Measurements from ENCODE around the gene IFNA13. TPM values are rescaled to one million over a fixed set of nuclear protein-coding genes. Genes with fewer than 3 reads are reported as not detected.

The IFNA13 gene
- total and polyA plus RNA-seq, 2 of the 13 experiments (the other 11 are each of a cell fraction or from before 2014, with no cell fraction given): not detected

DNA sequence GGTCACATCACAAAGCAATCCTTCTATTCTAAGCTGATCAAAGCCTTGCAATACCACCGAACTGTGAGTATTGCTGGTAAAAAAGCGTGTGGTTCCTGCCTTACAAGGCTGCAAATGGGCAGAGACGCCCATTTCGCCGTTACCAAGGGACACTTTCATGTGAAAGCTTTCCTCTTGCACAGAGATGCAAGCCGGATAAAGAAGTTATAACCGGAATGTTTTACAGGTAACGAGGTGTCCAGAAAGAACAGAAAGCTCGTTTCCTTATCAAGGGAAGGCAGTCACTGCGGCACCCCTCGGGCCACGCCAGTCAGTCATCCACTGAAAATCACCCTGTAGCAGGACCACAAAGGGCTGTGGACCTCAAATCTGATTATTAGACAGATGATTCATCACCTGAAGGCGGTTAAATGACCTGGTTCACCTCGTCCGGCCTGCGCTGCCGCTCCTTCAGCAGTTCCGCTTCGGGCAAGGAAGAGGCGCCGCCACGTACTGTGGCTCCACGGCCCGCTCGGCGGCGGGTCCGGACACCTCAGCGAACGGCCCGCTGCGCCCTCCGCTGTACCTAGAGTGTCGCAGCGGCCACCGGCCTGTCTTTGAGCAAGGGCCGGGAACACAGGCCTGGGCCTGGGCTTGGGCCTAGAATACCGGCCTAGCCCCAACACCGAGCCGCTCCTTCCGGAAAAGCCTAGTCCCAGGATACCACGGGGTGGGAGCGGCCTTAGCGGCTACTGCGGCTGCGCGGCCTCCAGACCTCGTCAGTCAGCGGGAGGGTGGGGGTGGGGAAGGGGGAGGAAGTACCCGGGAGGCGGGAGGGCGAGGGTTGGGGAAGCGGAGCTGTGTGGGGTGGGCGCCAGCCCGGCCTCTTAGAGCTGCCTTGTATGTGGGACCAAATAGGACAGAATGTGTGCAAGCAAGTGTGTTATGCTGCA lies 32.9 kb downstream of the IFNA13 start, which contains the start of gene KLHL9 (continued):
- TF ChIP-seq, protein P1, sequence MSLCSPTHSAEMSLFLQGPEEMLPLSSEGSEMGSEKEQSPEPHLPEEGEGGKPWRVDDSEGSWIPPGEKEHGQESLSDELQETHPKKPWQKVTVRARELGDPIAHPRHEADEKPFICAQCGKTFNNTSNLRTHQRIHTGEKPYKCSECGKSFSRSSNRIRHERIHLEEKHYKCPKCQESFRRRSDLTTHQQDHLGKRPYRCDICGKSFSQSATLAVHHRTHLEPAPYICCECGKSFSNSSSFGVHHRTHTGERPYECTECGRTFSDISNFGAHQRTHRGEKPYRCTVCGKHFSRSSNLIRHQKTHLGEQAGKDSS (CRISPR knock-in tag; IDR thresholded peaks at IDR 0.05; ENCODE audit: borderline replicate concordance, low read depth): no peak
- TF ChIP-seq RBFOX2 (IDR thresholded peaks at IDR 0.05; ENCODE audit: low read depth, low read length): peak; percentile 92
- TF ChIP-seq ARHGAP35 (CRISPR knock-in tag; IDR thresholded peaks at IDR 0.05; ENCODE audit: borderline replicate concordance): no peak
- TF ChIP-seq, protein P2, sequence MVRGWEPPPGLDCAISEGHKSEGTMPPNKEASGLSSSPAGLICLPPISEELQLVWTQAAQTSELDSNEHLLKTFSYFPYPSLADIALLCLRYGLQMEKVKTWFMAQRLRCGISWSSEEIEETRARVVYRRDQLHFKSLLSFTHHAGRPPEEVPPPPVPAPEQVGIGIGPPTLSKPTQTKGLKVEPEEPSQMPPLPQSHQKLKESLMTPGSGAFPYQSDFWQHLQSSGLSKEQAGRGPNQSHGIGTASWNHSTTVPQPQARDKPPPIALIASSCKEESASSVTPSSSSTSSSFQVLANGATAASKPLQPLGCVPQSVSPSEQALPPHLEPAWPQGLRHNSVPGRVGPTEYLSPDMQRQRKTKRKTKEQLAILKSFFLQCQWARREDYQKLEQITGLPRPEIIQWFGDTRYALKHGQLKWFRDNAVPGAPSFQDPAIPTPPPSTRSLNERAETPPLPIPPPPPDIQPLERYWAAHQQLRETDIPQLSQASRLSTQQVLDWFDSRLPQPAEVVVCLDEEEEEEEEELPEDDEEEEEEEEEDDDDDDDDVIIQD (CRISPR knock-in tag; IDR thresholded peaks at IDR 0.05; ENCODE audit: low read depth): 0 out of 2 replicates have a peak, but pooled peaks have one; percentile 13
- peak; percentile 87 for TF ChIP-seq ZNF256 (CRISPR knock-in tag; conservative IDR thresholded peaks at IDR 0.05)
- 0 out of 2 replicates have a peak, but pooled peaks have one; percentile 58 for TF ChIP-seq NFE2L1 (CRISPR knock-in tag; IDR thresholded peaks at IDR 0.05; ENCODE audit: borderline replicate concordance)
- peak; percentile 86; the same call in 1 of the 2 replicates for TF ChIP-seq DMAP1 (CRISPR knock-in tag; IDR thresholded peaks at IDR 0.05)
- TF ChIP-seq, protein P3, sequence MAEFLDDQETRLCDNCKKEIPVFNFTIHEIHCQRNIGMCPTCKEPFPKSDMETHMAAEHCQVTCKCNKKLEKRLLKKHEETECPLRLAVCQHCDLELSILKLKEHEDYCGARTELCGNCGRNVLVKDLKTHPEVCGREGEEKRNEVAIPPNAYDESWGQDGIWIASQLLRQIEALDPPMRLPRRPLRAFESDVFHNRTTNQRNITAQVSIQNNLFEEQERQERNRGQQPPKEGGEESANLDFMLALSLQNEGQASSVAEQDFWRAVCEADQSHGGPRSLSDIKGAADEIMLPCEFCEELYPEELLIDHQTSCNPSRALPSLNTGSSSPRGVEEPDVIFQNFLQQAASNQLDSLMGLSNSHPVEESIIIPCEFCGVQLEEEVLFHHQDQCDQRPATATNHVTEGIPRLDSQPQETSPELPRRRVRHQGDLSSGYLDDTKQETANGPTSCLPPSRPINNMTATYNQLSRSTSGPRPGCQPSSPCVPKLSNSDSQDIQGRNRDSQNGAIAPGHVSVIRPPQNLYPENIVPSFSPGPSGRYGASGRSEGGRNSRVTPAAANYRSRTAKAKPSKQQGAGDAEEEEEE (CRISPR knock-in tag; IDR thresholded peaks at IDR 0.05; ENCODE audit: borderline replicate concordance): no peak
- TF ChIP-seq SATB2 (CRISPR knock-in tag; IDR thresholded peaks at IDR 0.05): peak; percentile 40; the same call in 1 of the 2 replicates
- TF ChIP-seq, protein P4, sequence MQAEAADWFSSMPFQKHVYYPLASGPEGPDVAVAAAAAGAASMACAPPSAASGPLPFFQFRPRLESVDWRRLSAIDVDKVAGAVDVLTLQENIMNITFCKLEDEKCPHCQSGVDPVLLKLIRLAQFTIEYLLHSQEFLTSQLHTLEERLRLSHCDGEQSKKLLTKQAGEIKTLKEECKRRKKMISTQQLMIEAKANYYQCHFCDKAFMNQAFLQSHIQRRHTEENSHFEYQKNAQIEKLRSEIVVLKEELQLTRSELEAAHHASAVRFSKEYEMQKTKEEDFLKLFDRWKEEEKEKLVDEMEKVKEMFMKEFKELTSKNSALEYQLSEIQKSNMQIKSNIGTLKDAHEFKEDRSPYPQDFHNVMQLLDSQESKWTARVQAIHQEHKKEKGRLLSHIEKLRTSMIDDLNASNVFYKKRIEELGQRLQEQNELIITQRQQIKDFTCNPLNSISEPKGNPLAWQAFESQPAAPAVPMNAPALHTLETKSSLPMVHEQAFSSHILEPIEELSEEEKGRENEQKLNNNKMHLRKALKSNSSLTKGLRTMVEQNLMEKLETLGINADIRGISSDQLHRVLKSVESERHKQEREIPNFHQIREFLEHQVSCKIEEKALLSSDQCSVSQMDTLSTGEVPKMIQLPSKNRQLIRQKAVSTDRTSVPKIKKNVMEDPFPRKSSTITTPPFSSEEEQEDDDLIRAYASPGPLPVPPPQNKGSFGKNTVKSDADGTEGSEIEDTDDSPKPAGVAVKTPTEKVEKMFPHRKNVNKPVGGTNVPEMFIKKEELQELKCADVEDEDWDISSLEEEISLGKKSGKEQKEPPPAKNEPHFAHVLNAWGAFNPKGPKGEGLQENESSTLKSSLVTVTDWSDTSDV (CRISPR knock-in tag; IDR thresholded peaks at IDR 0.05): no peak
- TF ChIP-seq REPIN1 (CRISPR knock-in tag; IDR thresholded peaks at IDR 0.05; ENCODE audit: borderline replicate concordance, low read depth): no peak
- TF ChIP-seq PAF1 (CRISPR knock-in tag; IDR thresholded peaks at IDR 0.05): no peak
- TF ChIP-seq, protein P5, sequence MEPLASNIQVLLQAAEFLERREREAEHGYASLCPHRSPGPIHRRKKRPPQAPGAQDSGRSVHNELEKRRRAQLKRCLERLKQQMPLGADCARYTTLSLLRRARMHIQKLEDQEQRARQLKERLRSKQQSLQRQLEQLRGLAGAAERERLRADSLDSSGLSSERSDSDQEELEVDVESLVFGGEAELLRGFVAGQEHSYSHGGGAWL (CRISPR knock-in tag; IDR thresholded peaks at IDR 0.05): peak; percentile 78
- TF ChIP-seq ZBTB20 (CRISPR knock-in tag; IDR thresholded peaks at IDR 0.05; ENCODE audit: borderline replicate concordance, low read depth): peak; percentile 58; the same call in 1 of the 2 replicates
- TF ChIP-seq GABPB1 (CRISPR knock-in tag; IDR thresholded peaks at IDR 0.05): peak; percentile 91
- TF ChIP-seq, protein P6, sequence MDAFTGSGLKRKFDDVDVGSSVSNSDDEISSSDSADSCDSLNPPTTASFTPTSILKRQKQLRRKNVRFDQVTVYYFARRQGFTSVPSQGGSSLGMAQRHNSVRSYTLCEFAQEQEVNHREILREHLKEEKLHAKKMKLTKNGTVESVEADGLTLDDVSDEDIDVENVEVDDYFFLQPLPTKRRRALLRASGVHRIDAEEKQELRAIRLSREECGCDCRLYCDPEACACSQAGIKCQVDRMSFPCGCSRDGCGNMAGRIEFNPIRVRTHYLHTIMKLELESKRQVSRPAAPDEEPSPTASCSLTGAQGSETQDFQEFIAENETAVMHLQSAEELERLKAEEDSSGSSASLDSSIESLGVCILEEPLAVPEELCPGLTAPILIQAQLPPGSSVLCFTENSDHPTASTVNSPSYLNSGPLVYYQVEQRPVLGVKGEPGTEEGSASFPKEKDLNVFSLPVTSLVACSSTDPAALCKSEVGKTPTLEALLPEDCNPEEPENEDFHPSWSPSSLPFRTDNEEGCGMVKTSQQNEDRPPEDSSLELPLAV (CRISPR knock-in tag; conservative IDR thresholded peaks at IDR 0.05; ENCODE audit: low read depth): no peak
- TF ChIP-seq, protein P7, sequence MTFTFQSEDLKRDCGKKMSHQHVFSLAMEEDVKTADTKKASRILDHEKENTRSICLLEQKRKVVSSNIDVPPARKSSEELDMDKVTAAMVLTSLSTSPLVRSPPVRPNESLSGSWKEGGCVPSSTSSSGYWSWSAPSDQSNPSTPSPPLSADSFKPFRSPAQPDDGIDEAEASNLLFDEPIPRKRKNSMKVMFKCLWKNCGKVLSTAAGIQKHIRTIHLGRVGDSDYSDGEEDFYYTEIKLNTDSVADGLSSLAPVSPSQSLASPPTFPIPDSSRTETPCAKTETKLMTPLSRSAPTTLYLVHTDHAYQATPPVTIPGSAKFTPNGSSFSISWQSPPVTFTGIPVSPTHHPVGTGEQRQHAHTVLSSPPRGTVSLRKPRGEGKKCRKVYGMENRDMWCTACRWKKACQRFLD (CRISPR knock-in tag; IDR thresholded peaks at IDR 0.05; ENCODE audit: borderline replicate concordance): no peak
